Smooth muscle cell of bladder (primary cell): Measurements from ENCODE around the gene ZFYVE1. TPM values are rescaled to one million over a fixed set of nuclear protein-coding genes. Genes with fewer than 3 reads are reported as not detected.

Source experiments
- total RNA-seq: library from RNA; depleted of rRNA; stranded (reverse); fragments of >200 nt; gene quantifications from 2 replicates; pipeline ENCODE4 v1.2.3, GENCODE V29; 2014

Gene ZFYVE1, protein sequence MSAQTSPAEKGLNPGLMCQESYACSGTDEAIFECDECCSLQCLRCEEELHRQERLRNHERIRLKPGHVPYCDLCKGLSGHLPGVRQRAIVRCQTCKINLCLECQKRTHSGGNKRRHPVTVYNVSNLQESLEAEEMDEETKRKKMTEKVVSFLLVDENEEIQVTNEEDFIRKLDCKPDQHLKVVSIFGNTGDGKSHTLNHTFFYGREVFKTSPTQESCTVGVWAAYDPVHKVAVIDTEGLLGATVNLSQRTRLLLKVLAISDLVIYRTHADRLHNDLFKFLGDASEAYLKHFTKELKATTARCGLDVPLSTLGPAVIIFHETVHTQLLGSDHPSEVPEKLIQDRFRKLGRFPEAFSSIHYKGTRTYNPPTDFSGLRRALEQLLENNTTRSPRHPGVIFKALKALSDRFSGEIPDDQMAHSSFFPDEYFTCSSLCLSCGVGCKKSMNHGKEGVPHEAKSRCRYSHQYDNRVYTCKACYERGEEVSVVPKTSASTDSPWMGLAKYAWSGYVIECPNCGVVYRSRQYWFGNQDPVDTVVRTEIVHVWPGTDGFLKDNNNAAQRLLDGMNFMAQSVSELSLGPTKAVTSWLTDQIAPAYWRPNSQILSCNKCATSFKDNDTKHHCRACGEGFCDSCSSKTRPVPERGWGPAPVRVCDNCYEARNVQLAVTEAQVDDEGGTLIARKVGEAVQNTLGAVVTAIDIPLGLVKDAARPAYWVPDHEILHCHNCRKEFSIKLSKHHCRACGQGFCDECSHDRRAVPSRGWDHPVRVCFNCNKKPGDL
- 14.6 and 19.6 TPM in 2 replicates for total RNA-seq

DNA sequence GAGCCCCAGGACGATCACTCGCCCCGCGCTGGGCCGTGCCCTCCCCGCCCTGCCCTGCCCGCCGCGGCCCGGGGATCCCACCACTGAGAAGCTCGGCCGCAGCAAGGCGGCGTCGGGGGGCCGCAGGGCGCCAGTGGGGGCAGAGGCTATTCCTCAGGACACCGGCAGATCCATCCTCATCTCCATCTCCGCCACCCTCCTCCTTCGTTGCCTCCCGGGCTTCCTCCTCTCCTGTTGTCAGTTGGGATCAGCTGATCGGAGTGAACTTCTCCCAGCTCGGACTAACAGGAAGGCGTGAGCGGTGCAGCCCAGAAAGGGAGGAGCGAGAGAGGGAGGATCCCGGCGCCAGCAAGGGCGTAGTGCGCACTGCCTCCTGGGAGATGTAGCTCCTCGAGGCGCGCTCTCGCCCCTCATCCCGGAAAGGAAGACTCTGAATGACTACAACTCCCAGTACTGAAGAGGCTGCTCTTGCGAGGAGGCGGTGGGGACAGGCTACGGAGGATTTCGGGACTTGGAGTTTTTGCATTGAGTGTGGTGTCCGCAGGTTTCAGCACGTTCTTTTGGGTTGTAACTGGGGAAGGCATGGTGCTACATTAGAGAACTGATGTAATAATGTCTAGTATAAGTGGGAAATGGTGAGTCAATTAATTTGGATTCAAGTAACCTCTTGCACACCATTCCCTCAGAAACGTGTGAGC, at the start of gene ZFYVE1:
ZFYVE1 (minus strand) TSS at position 262 of the 698 bp plus-strand sequence. CDS start 2,598 bp downstream, outside the sequence.

DNA sequence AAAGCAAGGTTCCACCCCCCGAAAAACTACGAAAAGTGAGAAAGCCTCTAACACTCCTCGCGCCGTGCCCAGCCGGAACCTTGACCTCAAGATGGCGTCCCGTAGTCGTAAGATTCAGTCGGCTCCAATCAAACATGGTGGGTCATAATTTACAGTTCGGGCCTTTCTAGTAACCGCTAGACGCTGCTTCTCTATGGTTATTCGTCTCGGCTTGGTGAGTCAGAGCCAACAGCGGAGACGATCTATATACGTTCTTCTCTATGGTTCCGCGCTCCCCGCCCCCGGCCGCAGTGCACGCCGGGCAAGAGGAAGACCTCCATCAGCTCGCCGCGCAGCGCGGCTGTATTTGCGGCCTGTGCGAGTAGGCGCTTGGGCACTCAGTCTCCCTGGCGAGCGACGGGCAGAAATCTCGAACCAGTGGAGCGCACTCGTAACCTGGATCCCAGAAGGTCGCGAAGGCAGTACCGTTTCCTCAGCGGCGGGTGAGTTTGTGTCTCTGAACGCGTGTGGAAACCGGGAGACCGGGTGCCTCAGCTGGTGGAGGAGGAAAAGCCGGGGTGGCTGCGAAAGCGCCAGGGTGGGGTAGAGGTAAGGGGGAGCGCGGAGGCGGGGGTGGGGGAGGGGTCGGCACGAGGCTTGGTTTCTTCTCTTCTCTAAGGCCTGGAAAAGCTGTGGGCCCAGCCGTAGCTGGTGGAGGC, 31.5 kb upstream of the ZFYVE1 start, which contains the start of gene RBM25:
RBM25 (plus strand) TSS at position 311 of the 698 bp plus-strand sequence. CDS start 13,108 bp downstream, outside the sequence.

DNA sequence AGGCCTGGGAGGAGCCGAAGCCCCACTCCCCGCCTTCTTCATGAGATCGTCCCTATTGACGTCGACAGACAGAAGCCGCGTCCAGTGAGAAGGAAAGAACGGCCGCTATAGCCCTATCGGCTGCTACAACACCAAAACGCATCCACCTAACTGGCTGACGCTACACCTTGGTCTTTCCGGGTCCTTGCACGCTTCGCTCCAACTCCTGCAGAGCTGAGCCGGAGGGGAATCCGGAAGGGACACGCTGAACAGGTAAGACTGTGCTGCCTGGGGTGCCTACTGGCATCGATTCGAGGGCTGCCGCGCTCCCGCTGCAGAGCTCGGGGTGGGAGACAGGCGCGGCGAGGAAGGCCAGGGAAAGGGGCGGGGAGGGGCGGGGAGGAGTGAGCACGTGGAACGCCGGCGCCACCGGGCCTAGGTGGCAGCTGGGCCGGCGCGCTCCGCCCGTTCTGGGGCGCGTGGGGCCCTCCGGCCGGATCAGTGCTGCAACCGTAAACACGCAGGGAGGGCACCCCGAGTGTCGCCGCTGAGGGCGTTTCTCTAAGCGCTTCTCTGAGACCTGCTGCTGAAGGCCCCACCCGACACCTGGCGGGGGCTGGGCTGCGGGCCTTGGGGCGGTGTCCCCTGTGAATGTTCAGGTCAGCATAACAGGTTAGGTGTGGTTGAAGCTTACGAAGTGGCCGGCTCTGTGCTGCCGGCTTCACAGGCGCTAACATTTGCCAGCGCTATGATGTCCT, 100.4 kb downstream of the ZFYVE1 start, which contains the start of gene DCAF4:
DCAF4 (plus strand) TSS at position 173 of the 737 bp plus-strand sequence. CDS start 11,515 bp downstream, outside the sequence.

Other genes starting within 250 kb of the ZFYVE1 start
- 1.3 and 2.4 TPM in 2 replicates for gene DPF3, start 133.0 kb downstream of the ZFYVE1 start, total RNA-seq
- 10.1 and 12.9 TPM in 2 replicates for gene DCAF4, start 100.6 kb downstream of the ZFYVE1 start, total RNA-seq
- 23.6 and 24.7 TPM in 2 replicates for gene RBM25, start 31.4 kb upstream of the ZFYVE1 start, total RNA-seq
- gene PSEN1, start 109.4 kb upstream of the ZFYVE1 start, total RNA-seq = 41.5 and 52.1 TPM in 2 replicates
- 1.8 and 2.4 TPM in 2 replicates for gene PAPLN, start 210.4 kb upstream of the ZFYVE1 start, total RNA-seq